GM18517 (cell line): ENCODE data around the gene SCNN1B.
"Not testable (repeated sequence)": the region's sequence is repeated elsewhere in the genome, so short reads cannot be mapped to it uniquely, and the experiment has no call there.

ENCODE experiments used
- ATAC-seq: cut with Tn5 transposase; IDR thresholded peaks from one replicate; pipeline ENCODE4 v1.9.1; 2021; ENCODE audit warnings: mild to moderate bottlenecking, moderate library complexity; ENCODE audit not compliant: unreplicated experiment

SCNN1B gene

GRCh38 chr16:23377071-23377931 lies 75.2 kb downstream of the SCNN1B start:
- ATAC-seq, result no peak

GRCh38 chr16:23378256-23378655 lies 76.2 kb downstream of the SCNN1B start:
- no peak for ATAC-seq

- ATAC-seq, result no peak
These were observed 76.8 kb downstream of the SCNN1B start for GRCh38 chr16:23378921-23379320.

GRCh38 chr16:23379707-23380106 lies 77.6 kb downstream of the SCNN1B start:
- ATAC-seq, result no peak

GRCh38 chr16:23380501-23380951 lies 78.4 kb downstream of the SCNN1B start:
- no peak for ATAC-seq

GRCh38 chr16:23381702-23382101 lies 79.6 kb downstream of the SCNN1B start:
- not testable (repeated sequence) for ATAC-seq

GRCh38 chr16:23382279-23382678 lies 80.2 kb downstream of the SCNN1B start:
- no peak for ATAC-seq

GRCh38 chr16:23383881-23384280 lies 81.8 kb downstream of the SCNN1B start:
- no peak for ATAC-seq

- no peak for ATAC-seq
These were observed 82.8 kb downstream of the SCNN1B start for GRCh38 chr16:23384878-23385277.

GRCh38 chr16:23385441-23385840 lies 83.3 kb downstream of the SCNN1B start:
- ATAC-seq, result no peak

- ATAC-seq, result no peak
These were observed 85.6 kb downstream of the SCNN1B start for GRCh38 chr16:23387666-23388065.

- no peak for ATAC-seq
These were observed 86.7 kb downstream of the SCNN1B start for GRCh38 chr16:23388786-23389185.

GRCh38 chr16:23389201-23389600 lies 87.1 kb downstream of the SCNN1B start:
- no peak for ATAC-seq

- not testable (repeated sequence) for ATAC-seq
These were observed 87.8 kb downstream of the SCNN1B start for GRCh38 chr16:23389936-23390335.

- no peak for ATAC-seq
These were observed 89.5 kb downstream of the SCNN1B start for GRCh38 chr16:23391381-23392222.

- no peak for ATAC-seq
These were observed 90.1 kb downstream of the SCNN1B start for GRCh38 chr16:23392223-23392600.

- no peak for ATAC-seq
These were observed 92.2 kb downstream of the SCNN1B start for GRCh38 chr16:23394141-23394831.

GRCh38 chr16:23395732-23396131 lies 93.6 kb downstream of the SCNN1B start:
- no peak for ATAC-seq

- no peak for ATAC-seq
These were observed 95.4 kb downstream of the SCNN1B start for GRCh38 chr16:23397464-23397863.

- ATAC-seq, result no peak
These were observed 97.1 kb downstream of the SCNN1B start for GRCh38 chr16:23398987-23399805.
